ENCODE data around the gene C3orf52. TPM values are rescaled to one million over a fixed set of nuclear protein-coding genes. Genes with fewer than 3 reads are reported as not detected.
A peak's percentile ranks its signal among the peaks of the same experiment; 100 is the strongest.

The C3orf52 gene
- total RNA-seq, 3 donors from 2014 or later (not counting 1 experiment from before 2014, with no cell fraction given), result 0.42 to 0.90 TPM; not detected in 1

DNA sequence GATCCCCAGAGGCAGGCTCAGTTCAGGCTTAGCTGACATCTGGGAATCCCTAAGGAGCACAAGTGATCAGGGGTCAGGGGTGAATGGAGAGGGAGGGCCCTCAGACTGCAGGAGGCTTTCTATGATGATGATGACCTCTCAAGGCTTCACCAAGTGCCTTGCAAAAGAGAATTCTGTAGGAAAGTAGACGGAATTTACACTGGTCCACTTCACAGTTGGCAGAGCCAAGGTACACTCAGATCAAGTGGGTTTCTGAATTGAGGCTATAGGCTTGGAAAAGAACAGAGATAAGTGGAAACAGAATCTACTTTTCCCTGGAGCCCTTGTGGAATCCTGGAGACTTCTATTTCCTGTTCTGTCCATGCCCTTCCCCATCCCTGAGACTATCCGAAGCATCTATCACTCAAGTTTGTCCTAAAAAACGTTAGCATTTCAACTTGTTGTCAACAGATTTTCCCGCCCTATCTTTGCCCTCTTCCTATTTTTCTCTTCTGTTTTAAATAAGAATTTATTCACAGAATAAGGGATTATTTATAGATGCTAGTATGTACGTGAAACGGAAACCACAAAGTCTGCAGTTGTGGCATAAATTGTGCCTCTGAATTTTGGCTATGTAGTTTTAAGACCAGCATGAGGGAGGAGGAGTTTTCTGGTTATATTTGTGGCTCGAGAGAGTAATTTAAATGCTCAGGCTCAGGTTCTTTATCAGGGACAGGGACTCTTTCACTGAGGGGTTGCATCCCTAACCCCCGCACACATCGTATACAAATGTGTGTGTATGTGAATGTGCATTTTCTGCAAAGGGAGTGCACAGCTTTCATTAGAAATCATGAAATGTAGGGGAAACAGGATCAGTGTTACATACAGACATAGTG is 34.0 kb downstream of the C3orf52 start:
- Histone ChIP-seq H3K27ac (ENCODE audit: low read length) (no peak overlapping the region), H3K4me1 (ENCODE audit: control insufficient read depth, insufficient read depth, low read length) (peaks cover 12% of the 10 kb centered on the region), H3K36me3 (ENCODE audit: control insufficient read depth, insufficient read depth, low read length) (no peaks in the 10 kb centered on the region), H3K4me3 (ENCODE audit: low read length) (no peak overlapping the region), H3K27me3 (ENCODE audit: control insufficient read depth, insufficient read depth, low read length) (no peaks in the 10 kb centered on the region), H3K9me3 (ENCODE audit: control insufficient read depth, insufficient read depth, low read length) (no peaks in the 10 kb centered on the region)
- Mint-ChIP-seq H3K27ac (no peak overlapping the region), H3K9me3 (no peaks in the 10 kb centered on the region), H3K4me1 (peaks cover 26 to 30% of the 10 kb centered on the region in 2 donors), H3K36me3 (no peaks in the 10 kb centered on the region), H3K27me3 (ENCODE audit: low read depth in 2 of 2) (peaks cover 0 to 2% of the 10 kb centered on the region in 2 donors), H3K4me3 (no peak overlapping the region)
- peak in 1 of 3 donors; percentile 58 for ATAC-seq
- WGBS (ENCODE audit: insufficient coverage), result 20% methylated on average over 8 of the region's 9 CpGs
- intact Hi-C loops (cut with micrococcal nuclease), result no loop called here
- DNase-seq, result peak in 1 of 2 donors; percentile 56
- TF ChIP-seq, protein P1, sequence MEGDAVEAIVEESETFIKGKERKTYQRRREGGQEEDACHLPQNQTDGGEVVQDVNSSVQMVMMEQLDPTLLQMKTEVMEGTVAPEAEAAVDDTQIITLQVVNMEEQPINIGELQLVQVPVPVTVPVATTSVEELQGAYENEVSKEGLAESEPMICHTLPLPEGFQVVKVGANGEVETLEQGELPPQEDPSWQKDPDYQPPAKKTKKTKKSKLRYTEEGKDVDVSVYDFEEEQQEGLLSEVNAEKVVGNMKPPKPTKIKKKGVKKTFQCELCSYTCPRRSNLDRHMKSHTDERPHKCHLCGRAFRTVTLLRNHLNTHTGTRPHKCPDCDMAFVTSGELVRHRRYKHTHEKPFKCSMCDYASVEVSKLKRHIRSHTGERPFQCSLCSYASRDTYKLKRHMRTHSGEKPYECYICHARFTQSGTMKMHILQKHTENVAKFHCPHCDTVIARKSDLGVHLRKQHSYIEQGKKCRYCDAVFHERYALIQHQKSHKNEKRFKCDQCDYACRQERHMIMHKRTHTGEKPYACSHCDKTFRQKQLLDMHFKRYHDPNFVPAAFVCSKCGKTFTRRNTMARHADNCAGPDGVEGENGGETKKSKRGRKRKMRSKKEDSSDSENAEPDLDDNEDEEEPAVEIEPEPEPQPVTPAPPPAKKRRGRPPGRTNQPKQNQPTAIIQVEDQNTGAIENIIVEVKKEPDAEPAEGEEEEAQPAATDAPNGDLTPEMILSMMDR (IDR thresholded peaks at IDR 0.05), result no peak

DNA sequence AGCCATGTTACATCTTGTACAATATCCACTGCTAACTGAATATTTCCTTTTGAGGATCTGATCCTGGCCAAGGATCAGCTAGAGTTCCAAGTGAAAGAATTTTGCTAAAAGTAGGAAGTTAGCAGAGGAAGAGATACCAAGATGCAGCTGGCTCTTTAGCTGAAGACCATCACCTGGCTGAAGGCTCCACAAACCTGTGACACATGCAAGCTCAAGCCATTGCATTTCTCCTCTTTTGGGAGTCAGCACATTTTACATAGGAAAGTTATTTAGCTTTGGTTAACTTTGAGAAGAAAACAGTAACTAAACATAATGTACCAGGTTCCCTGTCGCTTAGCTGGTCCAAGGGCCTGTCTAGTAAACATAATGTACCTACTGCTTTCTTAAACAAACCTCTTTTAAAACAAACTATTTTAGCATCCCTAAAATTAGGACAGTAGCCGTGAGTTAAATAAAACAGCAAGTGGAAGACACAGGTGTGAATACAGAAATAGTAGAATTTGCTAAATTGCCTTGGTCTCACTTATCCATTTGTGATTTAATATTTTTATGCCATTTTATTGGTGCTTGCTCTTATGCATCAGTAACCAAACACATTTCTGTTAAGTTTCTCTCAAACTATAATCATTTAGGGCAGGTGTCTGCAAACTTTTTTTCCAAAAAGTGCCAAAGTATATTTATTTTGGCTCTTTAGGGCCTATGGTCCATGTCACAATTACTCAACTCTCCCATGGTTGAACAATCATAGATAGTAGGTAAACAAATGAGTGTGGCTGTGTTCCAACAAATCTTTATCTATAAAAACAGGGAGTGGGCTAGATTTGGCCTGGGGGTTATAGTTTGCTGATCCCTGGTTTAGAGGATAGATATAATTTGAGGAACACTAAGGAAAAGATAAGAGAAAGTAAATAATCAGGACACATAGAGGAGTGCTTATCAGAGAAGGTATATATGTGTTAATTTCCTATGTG is 35.7 kb downstream of the C3orf52 start:
- no peak for DNase-seq
- TF ChIP-seq, protein P1 (IDR thresholded peaks at IDR 0.05), result no peak
- no peaks in the 10 kb centered on the region for H3K36me3 Mint-ChIP-seq
- intact Hi-C loops (cut with micrococcal nuclease), result no loop called here
- 60% methylated on average over 2 of the region's 2 CpGs for WGBS (ENCODE audit: insufficient coverage)
- H3K27ac Mint-ChIP-seq, result no peak overlapping the region
- H3K27me3 ChIP-seq (ENCODE audit: control insufficient read depth, insufficient read depth, low read length), result no peaks in the 10 kb centered on the region
- H3K27me3 Mint-ChIP-seq (ENCODE audit: low read depth in 2 of 2), result peaks cover 0 to 2% of the 10 kb centered on the region in 2 donors
- H3K4me1 Mint-ChIP-seq, result peaks cover 25 to 29% of the 10 kb centered on the region in 2 donors
- H3K4me3 ChIP-seq (ENCODE audit: low read length), result no peak overlapping the region
- H3K9me3 ChIP-seq (ENCODE audit: control insufficient read depth, insufficient read depth, low read length), result no peaks in the 10 kb centered on the region
- no peak overlapping the region for H3K4me3 Mint-ChIP-seq
- no peak for ATAC-seq
- H3K27ac ChIP-seq (ENCODE audit: low read length), result no peak overlapping the region
- H3K4me1 ChIP-seq (ENCODE audit: control insufficient read depth, insufficient read depth, low read length), result peaks cover 8% of the 10 kb centered on the region
- no peaks in the 10 kb centered on the region for H3K36me3 ChIP-seq (ENCODE audit: control insufficient read depth, insufficient read depth, low read length)
- no peaks in the 10 kb centered on the region for H3K9me3 Mint-ChIP-seq

DNA sequence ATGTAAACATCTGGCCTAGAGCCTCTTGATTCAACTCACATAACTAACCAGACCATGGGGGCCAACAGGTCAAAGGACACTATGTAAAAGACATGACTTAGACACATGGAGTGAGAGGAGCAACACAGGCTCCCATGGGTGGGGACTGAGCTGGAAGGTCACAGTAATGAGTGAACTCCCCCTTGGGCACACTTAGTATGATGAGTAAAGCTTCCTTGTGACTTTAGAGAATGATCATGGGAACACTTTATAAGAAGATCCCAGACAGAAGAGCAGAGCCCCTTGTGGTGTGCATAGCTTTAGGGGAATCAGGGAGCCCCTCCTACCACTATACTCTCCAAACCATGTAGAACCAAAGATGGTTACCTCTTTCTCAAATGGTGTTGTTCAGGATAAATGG is 36.7 kb downstream of the C3orf52 start:
- no peaks in the 10 kb centered on the region for H3K9me3 Mint-ChIP-seq
- DNase-seq, result no peak
- TF ChIP-seq, protein P1 (IDR thresholded peaks at IDR 0.05), result no peak
- Histone ChIP-seq H3K27me3 (ENCODE audit: control insufficient read depth, insufficient read depth, low read length) (no peaks in the 10 kb centered on the region), H3K27ac (ENCODE audit: low read length) (no peak overlapping the region), H3K4me3 (ENCODE audit: low read length) (no peak overlapping the region), H3K36me3 (ENCODE audit: control insufficient read depth, insufficient read depth, low read length) (no peaks in the 10 kb centered on the region), H3K9me3 (ENCODE audit: control insufficient read depth, insufficient read depth, low read length) (no peaks in the 10 kb centered on the region), H3K4me1 (ENCODE audit: control insufficient read depth, insufficient read depth, low read length) (peaks cover 8% of the 10 kb centered on the region)
- ATAC-seq, result no peak
- H3K27ac Mint-ChIP-seq, result no peak overlapping the region
- H3K4me3 Mint-ChIP-seq, result no peak overlapping the region
- peaks cover 27 to 30% of the 10 kb centered on the region in 2 donors for H3K4me1 Mint-ChIP-seq
- H3K27me3 Mint-ChIP-seq (ENCODE audit: low read depth in 2 of 2), result peaks cover 0 to 2% of the 10 kb centered on the region in 2 donors
- intact Hi-C loops (cut with micrococcal nuclease), result no loop called here
- no peaks in the 10 kb centered on the region for H3K36me3 Mint-ChIP-seq

Data from natural killer cell (primary cell).